H1 (cell line): Measurements from ENCODE around the gene URM1. TPM values are rescaled to one million over a fixed set of nuclear protein-coding genes. Genes with fewer than 3 reads are reported as not detected.

Source experiments
- KDM4A ChIP-seq: IDR thresholded peaks from one replicate; pipeline ENCODE4 v1.7.1; 2012; ENCODE audit warnings: low read depth, mild to moderate bottlenecking, moderate library complexity, low read length, inconsistent platforms; ENCODE audit not compliant: severe bottlenecking
- MAFK ChIP-seq: IDR thresholded peaks from 2 replicates; pipeline ENCODE4 v1.6.1; 2012; ENCODE audit warnings: low read depth, mild to moderate bottlenecking, improper control_type of control experiment, low read length
- PHF8 ChIP-seq: fragments of 200-600 bp; sonication (generic); conservative IDR thresholded peaks from 2 replicates; pipeline ENCODE4 v1.7.1; 2012; ENCODE audit warnings: low read depth, mild to moderate bottlenecking, inconsistent platforms, low read length, moderate library complexity
- TAF1 ChIP-seq: IDR thresholded peaks from 2 replicates; pipeline ENCODE4 v1.6.1; 2011; ENCODE audit warnings: mild to moderate bottlenecking, low read depth, low read length
- polyA plus RNA-seq, 7 experiments: library from polyadenylated mRNA; depleted of rRNA in 3 of 7; stranded (reverse) in 5 of 7; unstranded in 2 of 7; fragments of >200 nt in 5 of 7; fragments of 200-250 nt in 2 of 7; gene quantifications; 1 replicate in 5 of 7; 2 replicates in 1 of 7; 4 replicates in 1 of 7; pipeline versions ENCODE4 v1.2.1 to v1.2.3, GENCODE V29; 2011 to 2013; ENCODE audit warnings: missing spikeins in 2 of 7, mixed read lengths in 2 of 7
- total RNA-seq: library from RNA; stranded (reverse); fragmentation: NEBNext Ultra II Directional; extraction: Animal tissue kit (Norgen Biotek cat#: 25700); gene quantifications from 2 replicates; pipeline ENCODE4 v1.2.1, GENCODE V29; 2021
- TF ChIP-seq, protein P1 (sequence below): IDR thresholded peaks from 2 replicates; pipeline ENCODE4 v1.6.1; 2012; ENCODE audit warnings: low read length, inconsistent platforms
- TF ChIP-seq, protein P2 (sequence below): fragments of 300-600 bp; sonication (generic); IDR thresholded peaks from 2 replicates; pipeline ENCODE4 v1.7.1; 2012; ENCODE audit warnings: low read length, moderate library complexity, mild to moderate bottlenecking, inconsistent platforms; ENCODE audit not compliant: insufficient replicate concordance

The URM1 gene
- total and polyA plus RNA-seq, 2 of the 8 experiments (the other 6 are each of a cell fraction or from before 2014, with no cell fraction given), result 58.3 to 62.3 TPM

DNA sequence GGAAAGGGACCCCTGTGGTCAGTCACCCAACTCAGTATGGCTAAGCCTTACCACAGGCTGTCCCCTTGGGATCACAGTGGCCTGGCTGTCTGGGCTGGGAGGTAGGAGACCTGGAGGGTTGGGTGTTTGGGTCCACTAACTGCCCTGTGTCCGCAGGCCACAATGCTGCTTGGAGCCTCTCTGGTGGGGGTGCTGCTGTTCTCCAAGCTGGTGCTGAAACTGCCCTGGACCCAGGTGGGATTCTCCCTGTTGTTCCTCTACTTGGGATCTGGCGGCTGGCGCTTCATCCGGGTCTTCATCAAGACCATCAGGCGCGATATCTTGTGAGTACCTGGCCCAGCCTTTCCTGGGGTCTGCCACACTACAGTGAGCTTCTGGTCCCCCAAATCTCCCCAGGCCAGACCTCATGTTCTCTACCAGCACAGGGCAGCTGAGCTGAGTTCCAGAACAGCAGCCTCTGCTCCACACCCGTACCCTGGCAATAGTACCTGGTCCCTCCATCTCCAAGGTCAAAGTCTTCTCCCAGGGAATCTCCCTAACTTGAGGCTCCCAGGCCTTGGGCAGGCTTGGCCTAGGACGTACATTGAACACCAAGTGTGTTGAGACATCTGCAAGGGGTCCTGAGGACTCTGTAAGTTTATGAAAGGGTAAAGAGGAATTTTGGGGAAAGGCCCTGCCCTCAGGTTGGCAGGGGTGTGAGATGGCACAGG lies 28.0 kb upstream of the URM1 start (continued):
- TF ChIP-seq TAF1, result no peak
- TF ChIP-seq, protein P1, sequence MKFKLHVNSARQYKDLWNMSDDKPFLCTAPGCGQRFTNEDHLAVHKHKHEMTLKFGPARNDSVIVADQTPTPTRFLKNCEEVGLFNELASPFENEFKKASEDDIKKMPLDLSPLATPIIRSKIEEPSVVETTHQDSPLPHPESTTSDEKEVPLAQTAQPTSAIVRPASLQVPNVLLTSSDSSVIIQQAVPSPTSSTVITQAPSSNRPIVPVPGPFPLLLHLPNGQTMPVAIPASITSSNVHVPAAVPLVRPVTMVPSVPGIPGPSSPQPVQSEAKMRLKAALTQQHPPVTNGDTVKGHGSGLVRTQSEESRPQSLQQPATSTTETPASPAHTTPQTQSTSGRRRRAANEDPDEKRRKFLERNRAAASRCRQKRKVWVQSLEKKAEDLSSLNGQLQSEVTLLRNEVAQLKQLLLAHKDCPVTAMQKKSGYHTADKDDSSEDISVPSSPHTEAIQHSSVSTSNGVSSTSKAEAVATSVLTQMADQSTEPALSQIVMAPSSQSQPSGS, result no peak
- no peak for TF ChIP-seq MAFK
- no peak for TF ChIP-seq PHF8
- no peak for TF ChIP-seq KDM4A
- TF ChIP-seq, protein P2, sequence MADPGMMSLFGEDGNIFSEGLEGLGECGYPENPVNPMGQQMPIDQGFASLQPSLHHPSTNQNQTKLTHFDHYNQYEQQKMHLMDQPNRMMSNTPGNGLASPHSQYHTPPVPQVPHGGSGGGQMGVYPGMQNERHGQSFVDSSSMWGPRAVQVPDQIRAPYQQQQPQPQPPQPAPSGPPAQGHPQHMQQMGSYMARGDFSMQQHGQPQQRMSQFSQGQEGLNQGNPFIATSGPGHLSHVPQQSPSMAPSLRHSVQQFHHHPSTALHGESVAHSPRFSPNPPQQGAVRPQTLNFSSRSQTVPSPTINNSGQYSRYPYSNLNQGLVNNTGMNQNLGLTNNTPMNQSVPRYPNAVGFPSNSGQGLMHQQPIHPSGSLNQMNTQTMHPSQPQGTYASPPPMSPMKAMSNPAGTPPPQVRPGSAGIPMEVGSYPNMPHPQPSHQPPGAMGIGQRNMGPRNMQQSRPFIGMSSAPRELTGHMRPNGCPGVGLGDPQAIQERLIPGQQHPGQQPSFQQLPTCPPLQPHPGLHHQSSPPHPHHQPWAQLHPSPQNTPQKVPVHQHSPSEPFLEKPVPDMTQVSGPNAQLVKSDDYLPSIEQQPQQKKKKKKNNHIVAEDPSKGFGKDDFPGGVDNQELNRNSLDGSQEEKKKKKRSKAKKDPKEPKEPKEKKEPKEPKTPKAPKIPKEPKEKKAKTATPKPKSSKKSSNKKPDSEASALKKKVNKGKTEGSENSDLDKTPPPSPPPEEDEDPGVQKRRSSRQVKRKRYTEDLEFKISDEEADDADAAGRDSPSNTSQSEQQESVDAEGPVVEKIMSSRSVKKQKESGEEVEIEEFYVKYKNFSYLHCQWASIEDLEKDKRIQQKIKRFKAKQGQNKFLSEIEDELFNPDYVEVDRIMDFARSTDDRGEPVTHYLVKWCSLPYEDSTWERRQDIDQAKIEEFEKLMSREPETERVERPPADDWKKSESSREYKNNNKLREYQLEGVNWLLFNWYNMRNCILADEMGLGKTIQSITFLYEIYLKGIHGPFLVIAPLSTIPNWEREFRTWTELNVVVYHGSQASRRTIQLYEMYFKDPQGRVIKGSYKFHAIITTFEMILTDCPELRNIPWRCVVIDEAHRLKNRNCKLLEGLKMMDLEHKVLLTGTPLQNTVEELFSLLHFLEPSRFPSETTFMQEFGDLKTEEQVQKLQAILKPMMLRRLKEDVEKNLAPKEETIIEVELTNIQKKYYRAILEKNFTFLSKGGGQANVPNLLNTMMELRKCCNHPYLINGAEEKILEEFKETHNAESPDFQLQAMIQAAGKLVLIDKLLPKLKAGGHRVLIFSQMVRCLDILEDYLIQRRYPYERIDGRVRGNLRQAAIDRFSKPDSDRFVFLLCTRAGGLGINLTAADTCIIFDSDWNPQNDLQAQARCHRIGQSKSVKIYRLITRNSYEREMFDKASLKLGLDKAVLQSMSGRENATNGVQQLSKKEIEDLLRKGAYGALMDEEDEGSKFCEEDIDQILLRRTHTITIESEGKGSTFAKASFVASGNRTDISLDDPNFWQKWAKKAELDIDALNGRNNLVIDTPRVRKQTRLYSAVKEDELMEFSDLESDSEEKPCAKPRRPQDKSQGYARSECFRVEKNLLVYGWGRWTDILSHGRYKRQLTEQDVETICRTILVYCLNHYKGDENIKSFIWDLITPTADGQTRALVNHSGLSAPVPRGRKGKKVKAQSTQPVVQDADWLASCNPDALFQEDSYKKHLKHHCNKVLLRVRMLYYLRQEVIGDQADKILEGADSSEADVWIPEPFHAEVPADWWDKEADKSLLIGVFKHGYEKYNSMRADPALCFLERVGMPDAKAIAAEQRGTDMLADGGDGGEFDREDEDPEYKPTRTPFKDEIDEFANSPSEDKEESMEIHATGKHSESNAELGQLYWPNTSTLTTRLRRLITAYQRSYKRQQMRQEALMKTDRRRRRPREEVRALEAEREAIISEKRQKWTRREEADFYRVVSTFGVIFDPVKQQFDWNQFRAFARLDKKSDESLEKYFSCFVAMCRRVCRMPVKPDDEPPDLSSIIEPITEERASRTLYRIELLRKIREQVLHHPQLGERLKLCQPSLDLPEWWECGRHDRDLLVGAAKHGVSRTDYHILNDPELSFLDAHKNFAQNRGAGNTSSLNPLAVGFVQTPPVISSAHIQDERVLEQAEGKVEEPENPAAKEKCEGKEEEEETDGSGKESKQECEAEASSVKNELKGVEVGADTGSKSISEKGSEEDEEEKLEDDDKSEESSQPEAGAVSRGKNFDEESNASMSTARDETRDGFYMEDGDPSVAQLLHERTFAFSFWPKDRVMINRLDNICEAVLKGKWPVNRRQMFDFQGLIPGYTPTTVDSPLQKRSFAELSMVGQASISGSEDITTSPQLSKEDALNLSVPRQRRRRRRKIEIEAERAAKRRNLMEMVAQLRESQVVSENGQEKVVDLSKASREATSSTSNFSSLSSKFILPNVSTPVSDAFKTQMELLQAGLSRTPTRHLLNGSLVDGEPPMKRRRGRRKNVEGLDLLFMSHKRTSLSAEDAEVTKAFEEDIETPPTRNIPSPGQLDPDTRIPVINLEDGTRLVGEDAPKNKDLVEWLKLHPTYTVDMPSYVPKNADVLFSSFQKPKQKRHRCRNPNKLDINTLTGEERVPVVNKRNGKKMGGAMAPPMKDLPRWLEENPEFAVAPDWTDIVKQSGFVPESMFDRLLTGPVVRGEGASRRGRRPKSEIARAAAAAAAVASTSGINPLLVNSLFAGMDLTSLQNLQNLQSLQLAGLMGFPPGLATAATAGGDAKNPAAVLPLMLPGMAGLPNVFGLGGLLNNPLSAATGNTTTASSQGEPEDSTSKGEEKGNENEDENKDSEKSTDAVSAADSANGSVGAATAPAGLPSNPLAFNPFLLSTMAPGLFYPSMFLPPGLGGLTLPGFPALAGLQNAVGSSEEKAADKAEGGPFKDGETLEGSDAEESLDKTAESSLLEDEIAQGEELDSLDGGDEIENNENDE, result no peak
- TF ChIP-seq, all 59 proteins: peak for 0
